SK-N-DZ (cell line): ENCODE results near the gene PDZD8.
"Not testable (repeated sequence)": the region's sequence is repeated elsewhere in the genome, so short reads cannot be mapped to it uniquely, and the experiment has no call there.

Source experiments
- DNase-seq: peaks from one replicate; pipeline ENCODE4 v3.0.0-alpha.2; 2015; ENCODE audit warnings: low spot score

PDZD8 gene

GRCh38 chr10:117294039-117294645 is 81.1 kb downstream of the PDZD8 start:
- DNase-seq: no peak

GRCh38 chr10:117290872-117291271 is 84.4 kb downstream of the PDZD8 start:
- not testable (repeated sequence) for DNase-seq

- DNase-seq: no peak
These were observed 90.3 kb downstream of the PDZD8 start for GRCh38 chr10:117284716-117285494.

GRCh38 chr10:117277675-117278074 is 97.6 kb downstream of the PDZD8 start:
- DNase-seq: no peak

- peak; percentile 56 for DNase-seq
These were observed 100.1 kb downstream of the PDZD8 start for GRCh38 chr10:117275121-117275520.

GRCh38 chr10:117274509-117274908 is 100.7 kb downstream of the PDZD8 start:
- DNase-seq: no peak

GRCh38 chr10:117273980-117274379 is 101.3 kb downstream of the PDZD8 start:
- no peak for DNase-seq

- peak; percentile 30 for DNase-seq
These were observed 102.8 kb downstream of the PDZD8 start for GRCh38 chr10:117272195-117273076.

GRCh38 chr10:117271427-117271826 is 103.8 kb downstream of the PDZD8 start:
- DNase-seq: no peak

GRCh38 chr10:117268907-117269306 is 106.3 kb downstream of the PDZD8 start:
- no peak for DNase-seq

- no peak for DNase-seq
These were observed 107.0 kb downstream of the PDZD8 start for GRCh38 chr10:117268258-117268657.

- no peak for DNase-seq
These were observed 108.4 kb downstream of the PDZD8 start for GRCh38 chr10:117266812-117267211.

- no peak for DNase-seq
These were observed 108.8 kb downstream of the PDZD8 start for GRCh38 chr10:117266400-117266799.

- DNase-seq: no peak
These were observed 110.5 kb downstream of the PDZD8 start for GRCh38 chr10:117264782-117265181.

GRCh38 chr10:117262903-117263293 is 112.3 kb downstream of the PDZD8 start:
- DNase-seq: peak; percentile 27

- DNase-seq: no peak
These were observed 112.8 kb downstream of the PDZD8 start for GRCh38 chr10:117262291-117262902.

GRCh38 chr10:117261501-117261900 is 113.7 kb downstream of the PDZD8 start:
- DNase-seq: no peak

- DNase-seq: no peak
These were observed 115.2 kb downstream of the PDZD8 start for GRCh38 chr10:117260084-117260483.

GRCh38 chr10:117259279-117259678 is 116.0 kb downstream of the PDZD8 start:
- DNase-seq: no peak

- DNase-seq: peak; percentile 43
These were observed 117.5 kb downstream of the PDZD8 start for GRCh38 chr10:117257721-117258120.

GRCh38 chr10:117256910-117257309 is 118.3 kb downstream of the PDZD8 start:
- no peak for DNase-seq
